IMR-90 (cell line): ENCODE results near the gene ANXA1. TPM values are rescaled to one million over a fixed set of nuclear protein-coding genes. Genes with fewer than 3 reads are reported as not detected.

Source experiments
- ATAC-seq: fragments of 200-7000 bp; cut with Tn5 transposase; 2 replicates; pipeline ENCODE4 v1.9.1; 2020; ENCODE audit warnings: low read depth, mild to moderate bottlenecking, moderate library complexity
- BruUV-seq: library from RNA; stranded (reverse); fragments of 400-500 nt; replicated peaks from 2 replicates; lab custom pipeline; 2021; lab: Mats Ljungman, UMichigan
- CTCF ChIA-PET: fragments of 300-600 bp; formaldehyde crosslinking; extraction: SDS; loops from one replicate; lab custom pipeline; 2021; ENCODE audit warnings: antibody characterized with exemption; lab: Yijun Ruan, JAX
- POLR2A ChIA-PET: fragments of 300-600 bp; sonication (Branson Sonifier 250); formaldehyde crosslinking; loops from one replicate; lab custom pipeline; 2022; ENCODE audit warnings: antibody characterized with exemption; ENCODE audit not compliant: unreplicated experiment; lab: Charles Lee
- DNase-seq: peaks from one replicate; pipeline ENCODE4 v3.0.0; 2013
- H2AFZ ChIP-seq: replicated peaks from 2 replicates; pipeline ENCODE3; 2013; ENCODE audit warnings: low read length, mild to moderate bottlenecking; ENCODE audit not compliant: poor library complexity
- H2AK5ac ChIP-seq: 2 replicates; pipeline ENCODE4 v1.6.1; 2013; ENCODE audit warnings: low read depth, low read length, inconsistent platforms
- H2AK9ac ChIP-seq: replicated peaks from 2 replicates; pipeline ENCODE3; 2013; ENCODE audit warnings: mild to moderate bottlenecking, low read depth, low read length, moderate library complexity; ENCODE audit not compliant: poor library complexity
- H2BK120ac ChIP-seq: 2 replicates; pipeline ENCODE4 v1.6.1; 2013; ENCODE audit warnings: low read depth, low read length, inconsistent platforms
- H2BK15ac ChIP-seq: 3 replicates; pipeline ENCODE4 v1.6.1; 2013; ENCODE audit warnings: low read depth, low read length, inconsistent platforms
- H2BK20ac ChIP-seq: 2 replicates; pipeline ENCODE4 v1.6.1; 2013; ENCODE audit warnings: low read depth, mild to moderate bottlenecking, inconsistent platforms, low read length, moderate library complexity
- H2BK5ac ChIP-seq: 2 replicates; pipeline ENCODE4 v1.6.1; 2013; ENCODE audit warnings: mild to moderate bottlenecking, low read depth, low read length, inconsistent platforms; ENCODE audit not compliant: poor library complexity, severe bottlenecking
- H3K14ac ChIP-seq: replicated peaks from 2 replicates; pipeline ENCODE4 v1.6.1; 2013; ENCODE audit warnings: low read depth, low read length, inconsistent platforms
- H3K18ac ChIP-seq: 2 replicates; pipeline ENCODE4 v1.6.1; 2013; ENCODE audit warnings: low read depth, low read length, control low read depth
- H3K23ac ChIP-seq: 2 replicates; pipeline ENCODE4 v1.6.1; 2013; ENCODE audit warnings: low read depth, low read length, inconsistent platforms
- H3K27ac ChIP-seq: 2 replicates; pipeline ENCODE4 v1.5.1; 2013; ENCODE audit warnings: mild to moderate bottlenecking, control low read depth, low read length; ENCODE audit not compliant: insufficient read depth
- H3K27me3 ChIP-seq: 2 replicates; pipeline ENCODE4 v1.6.1; 2013; ENCODE audit warnings: low read length; ENCODE audit not compliant: control insufficient read depth, insufficient read depth
- H3K36me3 ChIP-seq: 2 replicates; pipeline ENCODE4 v1.6.1; 2013; ENCODE audit warnings: low read length, mixed read lengths; ENCODE audit not compliant: control insufficient read depth, insufficient read depth
- H3K4ac ChIP-seq: 2 replicates; pipeline ENCODE4 v1.6.1; 2013; ENCODE audit warnings: low read depth, low read length, inconsistent platforms
- H3K4me1 ChIP-seq: 2 replicates; pipeline ENCODE4 v1.6.1; 2013; ENCODE audit warnings: low read length, mixed read lengths; ENCODE audit not compliant: control insufficient read depth, insufficient read depth
- H3K4me2 ChIP-seq: 2 replicates; pipeline ENCODE4 v1.6.1; 2013; ENCODE audit warnings: low read depth, mild to moderate bottlenecking, control low read depth, low read length, moderate library complexity
- H3K4me3 ChIP-seq: 2 replicates; pipeline ENCODE4 v1.5.1; 2013; ENCODE audit warnings: low read depth, mild to moderate bottlenecking, control low read depth, low read length, moderate library complexity; ENCODE audit not compliant: insufficient read depth
- H3K56ac ChIP-seq: 2 replicates; pipeline ENCODE4 v1.6.1; 2013; ENCODE audit warnings: low read length, inconsistent platforms; ENCODE audit not compliant: insufficient read depth; ENCODE audit errors: extremely low read depth
- H3K79me1 ChIP-seq, 2 experiments: 2 replicates each; pipeline ENCODE4 v1.6.1; 2013; ENCODE audit warnings: low read length in 2 of 2, inconsistent platforms in 1 of 2, low read depth in 1 of 2
- H3K9ac ChIP-seq: 2 replicates; pipeline ENCODE4 v1.6.1; 2013; ENCODE audit warnings: low read depth, low read length, control low read depth
- H3K9me1 ChIP-seq: 2 replicates; pipeline ENCODE4 v1.6.1; 2013; ENCODE audit warnings: low read length, inconsistent platforms; ENCODE audit not compliant: insufficient read depth
- H3K9me3 ChIP-seq: 2 replicates; pipeline ENCODE4 v1.6.1; 2013; ENCODE audit warnings: low read length; ENCODE audit not compliant: control insufficient read depth, insufficient read depth
- H4K20me1 ChIP-seq: 2 replicates; pipeline ENCODE4 v1.6.1; 2013; ENCODE audit warnings: low read length, inconsistent platforms; ENCODE audit not compliant: insufficient read depth
- H4K5ac ChIP-seq: 2 replicates; pipeline ENCODE4 v1.6.1; 2013; ENCODE audit warnings: mild to moderate bottlenecking, low read depth, low read length, control low read depth
- H4K8ac ChIP-seq, 2 experiments: 2 replicates each; pipeline ENCODE4 v1.6.1; 2013; ENCODE audit warnings: low read depth in 2 of 2, low read length in 2 of 2, control low read depth in 1 of 2, inconsistent platforms in 1 of 2
- H4K91ac ChIP-seq: 2 replicates; pipeline ENCODE4 v1.6.1; 2013; ENCODE audit warnings: low read depth, low read length, inconsistent platforms; ENCODE audit not compliant: insufficient read depth
- BHLHE40 ChIP-seq: fragments of 150-350 bp; IDR thresholded peaks from 2 replicates; pipeline ENCODE4 v1.6.1; 2016; ENCODE audit warnings: mild to moderate bottlenecking, low read depth, low read length
- CEBPB ChIP-seq: IDR thresholded peaks from 2 replicates; pipeline ENCODE4 v1.6.1; 2012; ENCODE audit warnings: low read depth, low read length, improper control_type of control experiment
- CHD1 ChIP-seq: IDR thresholded peaks from 2 replicates; pipeline ENCODE4 v1.6.1; 2012; ENCODE audit warnings: low read depth, low read length, improper control_type of control experiment
- CTCF ChIP-seq: conservative IDR thresholded peaks from 2 replicates; pipeline ENCODE4 v1.5.1; 2012; ENCODE audit warnings: mild to moderate bottlenecking, low read depth, low read length, improper control_type of control experiment
- FOS ChIP-seq: fragments of 150-350 bp; IDR thresholded peaks from 2 replicates; pipeline ENCODE4 v1.6.1; 2016; ENCODE audit warnings: low read depth, low read length
- MAFK ChIP-seq: IDR thresholded peaks from 2 replicates; pipeline ENCODE4 v1.6.1; 2012; ENCODE audit warnings: low read depth, low read length, improper control_type of control experiment
- MAZ ChIP-seq: IDR thresholded peaks from 2 replicates; pipeline ENCODE4 v1.6.1; 2012; ENCODE audit warnings: low read depth, mild to moderate bottlenecking, low read length, improper control_type of control experiment, moderate library complexity, borderline replicate concordance
- MXI1 ChIP-seq: IDR thresholded peaks from 2 replicates; pipeline ENCODE4 v1.6.1; 2012; ENCODE audit warnings: low read depth, mild to moderate bottlenecking, low read length, moderate library complexity, borderline replicate concordance
- NFE2L2 ChIP-seq: fragments of 150-350 bp; IDR thresholded peaks from 2 replicates; pipeline ENCODE4 v1.6.1; 2016; ENCODE audit warnings: low read depth, mild to moderate bottlenecking, low read length
- POLR2A ChIP-seq: IDR thresholded peaks from 2 replicates; pipeline ENCODE4 v1.6.1; 2012; ENCODE audit warnings: mild to moderate bottlenecking, low read depth, low read length
- RAD21 ChIP-seq: IDR thresholded peaks from 2 replicates; pipeline ENCODE4 v1.6.1; 2012; ENCODE audit warnings: low read length, improper control_type of control experiment
- RCOR1 ChIP-seq: IDR thresholded peaks from 2 replicates; pipeline ENCODE4 v1.6.1; 2012; ENCODE audit warnings: mild to moderate bottlenecking, low read length, improper control_type of control experiment; ENCODE audit not compliant: insufficient replicate concordance
- RFX5 ChIP-seq: IDR thresholded peaks from 2 replicates; pipeline ENCODE4 v1.8.0; 2012; ENCODE audit warnings: low read depth, mild to moderate bottlenecking, low read length, moderate library complexity
- SMC3 ChIP-seq: fragments of 150-350 bp; IDR thresholded peaks from 2 replicates; pipeline ENCODE4 v1.6.1; 2016; ENCODE audit warnings: low read depth, mild to moderate bottlenecking, antibody characterized with exemption, low read length, moderate library complexity
- USF2 ChIP-seq: fragments of 150-350 bp; IDR thresholded peaks from 2 replicates; pipeline ENCODE4 v1.6.1; 2017; ENCODE audit warnings: mild to moderate bottlenecking, antibody characterized with exemption, low read length, low read depth
- WGBS, 2 experiments: methylation state at CpG; one replicate each; pipeline versions ENCODE4 v1.1.5 to v1.1.7; 2013; ENCODE audit warnings: missing lambda C conversion rate in 2 of 2; ENCODE audit not compliant: insufficient read length in 1 of 2; ENCODE audit errors: extremely low coverage in 2 of 2; 5-methylcytosine and 5-hydroxymethylcytosine counted together
- dilution Hi-C: fragments of 300-500 bp; cut with HindIII; formaldehyde crosslinking; loops from one replicate; pipeline ENCODE4 v1.14.3; 2018; ENCODE audit warnings: low sequenced_read_pairs; ENCODE audit not compliant: unreplicated experiment
- in situ Hi-C: fragments of 300-500 bp; cut with MboI; formaldehyde crosslinking; loops from 3 replicates; pipeline ENCODE4 v1.14.3; 2019; ENCODE audit warnings: low sequenced_read_pairs, inconsistent platforms, mixed read lengths
- intact Hi-C: fragments of 100-400 bp; cut with micrococcal nuclease; formaldehyde crosslinking; loops from 2 replicates; pipeline ENCODE4 v1.10.0; 2022
- polyA plus RNA-seq, 3 experiments: library from polyadenylated mRNA; depleted of rRNA; stranded (reverse); fragments of >200 nt; gene quantifications; 2 replicates each; pipeline ENCODE4 v1.2.3, GENCODE V29; 2012; ENCODE audit warnings: low replicate concordance in 1 of 3
- total RNA-seq: library from RNA; depleted of rRNA; stranded (reverse); fragments of >200 nt; gene quantifications from 2 replicates; pipeline ENCODE4 v1.2.3, GENCODE V29; 2012

The ANXA1 gene
- total and polyA plus RNA-seq, 2 of the 4 experiments (the other 2 are of a cell fraction): 520 to 583 TPM

DNA sequence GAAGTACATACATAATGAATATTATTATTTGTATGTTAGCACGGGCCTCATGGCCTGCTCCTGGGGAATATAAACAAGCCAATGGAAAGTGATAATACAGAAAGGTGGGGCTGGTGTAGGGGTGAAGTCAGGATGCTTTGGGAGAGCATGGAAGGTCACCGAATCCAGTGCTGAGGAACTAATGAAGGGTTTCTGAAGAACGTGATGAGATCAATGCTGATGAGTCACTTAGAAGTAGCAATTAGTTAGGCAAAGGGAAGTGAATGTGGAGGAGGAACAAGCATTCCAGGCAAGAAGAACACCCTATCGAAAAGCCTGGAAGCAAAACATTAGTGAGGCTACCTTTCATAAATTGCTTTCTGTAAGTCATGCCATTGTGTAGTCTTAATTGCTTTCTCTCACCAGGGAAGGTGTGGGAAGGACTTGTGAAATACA is 2.1 kb downstream of the ANXA1 start:
- H3K9me3 ChIP-seq: no peaks in the 10 kb centered on the region
- H3K56ac ChIP-seq: no peak overlapping the region
- H4K5ac ChIP-seq: no peak overlapping the region
- H3K18ac ChIP-seq: peak overlapping the region; percentile 48; the same call in 1 of the 2 replicates
- H3K4me1 ChIP-seq: peaks cover 7% of the 10 kb centered on the region
- H3K9me1 ChIP-seq: no peaks in the 10 kb centered on the region; the same call in none of the 2 replicates
- in situ Hi-C loops: no loop called here
- ATAC-seq: no peak
- POLR2A ChIA-PET: no interaction called here
- H3K23ac ChIP-seq: peak overlapping the region; percentile 6
- no peak overlapping the region for H3K9ac ChIP-seq
- H3K27me3 ChIP-seq: no peaks in the 10 kb centered on the region
- H4K20me1 ChIP-seq: peaks cover 22% of the 10 kb centered on the region; the same call in 1 of the 2 replicates
- no peak overlapping the region for H2BK20ac ChIP-seq
- 0 out of 3 replicates have a peak overlapping the region, but pooled peaks have one; percentile 8 for H2BK15ac ChIP-seq
- peak overlapping the region; percentile 87 for H3K4me2 ChIP-seq
- no peak overlapping the region for H4K91ac ChIP-seq
- no peak overlapping the region; a peak in 1 of 4 replicates for H4K8ac ChIP-seq
- 0 out of 2 replicates have a peak overlapping the region, but pooled peaks have one; percentile 54 for H3K14ac ChIP-seq
- no peak overlapping the region for H2AK9ac ChIP-seq
- H3K79me1 ChIP-seq: peaks cover 8 to 30% of the 10 kb centered on the region in 2 experiments
- H3K4me3 ChIP-seq: peak overlapping the region; percentile 23; the same call in 1 of the 2 replicates
- CTCF ChIA-PET: interaction anchor here (3.1 kb wide), 1 partner anchor 46 kb away, joined by 12 read pairs; no protein-coding TSS in a partner anchor
- peak overlapping the region; percentile 18; the same call in 1 of the 2 replicates for H3K27ac ChIP-seq
- H3K36me3 ChIP-seq: peaks cover 5% of the 10 kb centered on the region
- no peak overlapping the region for H2BK120ac ChIP-seq
- no peak overlapping the region for H2AFZ ChIP-seq
- intact Hi-C loops: loop anchor here (2.0 kb wide), 1 partner anchor 21 kb away; no protein-coding TSS in a partner anchor
- 78% methylated on average over 2 of the region's 4 CpGs; no CpG with 5 or more reads in 1 of the 2 experiments for whole genome bisulfite sequencing, 2 experiments
- peak; percentile 28 for DNase-seq
- H2BK5ac ChIP-seq: peak overlapping the region; percentile 31
- no TSS peak for BruUV-seq
- dilution Hi-C loops: no loop called here
- 0 out of 2 replicates have a peak overlapping the region, but pooled peaks have one; percentile 30 for H3K4ac ChIP-seq
- no peak overlapping the region for H2AK5ac ChIP-seq
- TF ChIP-seq POLR2A: no peak; the same call in 1 of the 2 replicates
- TF ChIP-seq RCOR1: no peak
- TF ChIP-seq MXI1: no peak
- no peak for TF ChIP-seq NFE2L2
- TF ChIP-seq FOS: no peak
- no peak for TF ChIP-seq RAD21
- no peak for TF ChIP-seq BHLHE40
- no peak for TF ChIP-seq MAFK
- TF ChIP-seq CEBPB: no peak
- no peak for TF ChIP-seq RFX5
- no peak for TF ChIP-seq MAZ
- TF ChIP-seq CHD1: no peak
- no peak for TF ChIP-seq SMC3
- TF ChIP-seq CTCF: no peak
- no peak for TF ChIP-seq USF2
